Measurements from ENCODE around the gene ORAI1.

DNA sequence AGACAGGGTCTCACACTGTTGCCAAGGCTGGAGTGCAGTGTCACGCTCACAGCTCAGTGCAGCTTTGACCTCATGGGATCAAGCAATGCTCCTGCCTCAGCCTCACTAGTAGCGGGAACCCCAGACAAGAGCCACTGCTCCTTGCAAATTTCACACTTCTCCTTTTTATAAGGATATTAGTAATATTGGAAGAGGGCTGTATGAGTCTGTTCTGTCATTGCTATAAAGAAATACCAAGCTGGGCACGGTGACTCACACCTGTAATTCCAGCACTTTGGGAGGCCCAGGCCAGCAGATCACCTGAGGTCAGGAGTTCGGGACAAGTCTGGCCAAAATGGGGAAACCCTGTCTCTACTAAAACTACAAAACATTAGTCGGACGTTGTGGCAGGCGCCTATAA is 12.9 kb upstream of the ORAI1 start:
- TF ChIP-seq POLR2A (IDR thresholded peaks at IDR 0.05) (no peak), CTCF (IDR thresholded peaks at IDR 0.05) (no peak)
